H1 (cell line): ENCODE data around the gene PFDN4. TPM values are rescaled to one million over a fixed set of nuclear protein-coding genes. Genes with fewer than 3 reads are reported as not detected.
A peak's percentile ranks its signal among the peaks of the same experiment; 100 is the strongest.

ENCODE experiments used
- CTCF ChIA-PET: fragments of 300-600 bp; sonication (Branson Sonifier 250); formaldehyde crosslinking; loops from one replicate; lab custom pipeline; 2021; ENCODE audit not compliant: partially characterized antibody; lab: Charles Lee
- POLR2A ChIA-PET: fragments of 300-600 bp; sonication (Branson Sonifier 250); formaldehyde crosslinking; loops from one replicate; lab custom pipeline; 2021; ENCODE audit warnings: inconsistent platforms; ENCODE audit not compliant: partially characterized antibody; lab: Charles Lee
- DNase-seq, 2 experiments: peaks; one replicate each; pipeline versions ENCODE4 v3.0.0 to v3.0.0-alpha.2; 2010 to 2022; ENCODE audit warnings: low spot score in 2 of 2, low read depth in 1 of 2, mixed read lengths in 1 of 2
- FAIRE-seq: peaks from 2 replicates; lab custom pipeline; 2011; peaks lifted over from hg19 to GRCh38; lab: Jason Lieb, UNC
- H2AFZ ChIP-seq: 2 replicates; pipeline ENCODE4 v1.8.1; 2012; ENCODE audit warnings: low read length, inconsistent platforms
- H2AK5ac ChIP-seq: 2 replicates; pipeline ENCODE4 v1.6.1; 2013; ENCODE audit warnings: low read depth, low read length
- H2BK120ac ChIP-seq: replicated peaks from 2 replicates; pipeline ENCODE3; 2013; ENCODE audit warnings: low read depth, low read length, inconsistent platforms
- H2BK12ac ChIP-seq: 2 replicates; pipeline ENCODE4 v1.6.1; 2013; ENCODE audit warnings: low read depth, low read length
- H2BK15ac ChIP-seq: 2 replicates; pipeline ENCODE4 v1.6.1; 2013; ENCODE audit warnings: low read length
- H2BK20ac ChIP-seq: 2 replicates; pipeline ENCODE4 v1.6.1; 2013; ENCODE audit warnings: low read length
- H2BK5ac ChIP-seq: 2 replicates; pipeline ENCODE4 v1.6.1; 2013; ENCODE audit warnings: low read depth, low read length
- H3K14ac ChIP-seq: 2 replicates; pipeline ENCODE4 v1.6.1; 2013; ENCODE audit warnings: inconsistent platforms; ENCODE audit not compliant: insufficient read length
- H3K18ac ChIP-seq: 2 replicates; pipeline ENCODE4 v1.6.1; 2013; ENCODE audit warnings: low read length; ENCODE audit errors: extremely low read depth
- H3K23ac ChIP-seq: 2 replicates; pipeline ENCODE4 v1.6.1; 2013; ENCODE audit warnings: inconsistent platforms; ENCODE audit not compliant: insufficient read length
- H3K23me2 ChIP-seq: 2 replicates; pipeline ENCODE4 v1.6.1; 2013; ENCODE audit warnings: low read depth, low read length
- H3K27ac ChIP-seq: 2 replicates; pipeline ENCODE4 v1.6.1; 2011; ENCODE audit warnings: low read depth, low read length, inconsistent platforms
- H3K27me3 ChIP-seq, 4 experiments: replicated peaks in 1 of 4; 1 replicate in 1 of 4; 2 replicates in 3 of 4; pipeline versions ENCODE4 v1.6.1 to v1.8.1; 2011 to 2013; ENCODE audit warnings: low read length in 3 of 4, mild to moderate bottlenecking in 3 of 4, inconsistent platforms in 2 of 4, mixed read lengths in 2 of 4, moderate library complexity in 1 of 4; ENCODE audit not compliant: control insufficient read depth in 3 of 4, insufficient read depth in 3 of 4; ENCODE audit errors: extremely low read depth in 1 of 4
- H3K36me3 ChIP-seq, 4 experiments: 2 replicates each; pipeline versions ENCODE4 v1.6.1 to v1.8.1; 2011 to 2013; ENCODE audit warnings: mild to moderate bottlenecking in 4 of 4, low read length in 3 of 4, moderate library complexity in 2 of 4, control low read depth in 1 of 4, inconsistent platforms in 1 of 4; ENCODE audit not compliant: insufficient read depth in 4 of 4, control insufficient read depth in 2 of 4
- H3K4ac ChIP-seq: replicated peaks from 2 replicates; pipeline ENCODE3; 2013; ENCODE audit warnings: low read length, low read depth, mixed read lengths, inconsistent platforms; ENCODE audit not compliant: insufficient read length
- H3K4me1 ChIP-seq, 4 experiments: replicated peaks in 1 of 4; 1 replicate in 1 of 4; 2 replicates in 3 of 4; pipeline versions ENCODE4 v1.6.1 to v1.8.1; 2011 to 2013; ENCODE audit warnings: low read length in 3 of 4, inconsistent platforms in 2 of 4, mixed read lengths in 1 of 4; ENCODE audit not compliant: insufficient read depth in 4 of 4, control insufficient read depth in 3 of 4
- H3K4me2 ChIP-seq, 2 experiments: 2 replicates each; pipeline versions ENCODE4 v1.6.1 to v1.8.1; 2011 to 2013; ENCODE audit warnings: low read depth in 2 of 2, low read length in 2 of 2, control low read depth in 1 of 2, inconsistent platforms in 1 of 2, mild to moderate bottlenecking in 1 of 2; ENCODE audit not compliant: insufficient read depth in 1 of 2
- H3K4me3 ChIP-seq, 4 experiments: fragments of 200-600, 300-600 bp in 1 of 4; sonication (generic), shearing (Covaris generic), sonication (Bioruptor Twin) in 1 of 4; 2 replicates each; pipeline versions ENCODE4 v1.5.1 to v1.8.1; 2011 to 2016; ENCODE audit warnings: low read length in 4 of 4, low read depth in 3 of 4, control low read depth in 2 of 4, inconsistent platforms in 2 of 4, mild to moderate bottlenecking in 2 of 4, mixed read lengths in 1 of 4, moderate library complexity in 1 of 4; ENCODE audit not compliant: insufficient read depth in 2 of 4; ENCODE audit errors: extremely low read depth in 1 of 4
- H3K56ac ChIP-seq: replicated peaks from 2 replicates; pipeline ENCODE3; 2013; ENCODE audit warnings: low read depth, mild to moderate bottlenecking, mixed read lengths, low read length, inconsistent platforms; ENCODE audit not compliant: insufficient read length
- H3K79me1 ChIP-seq: 2 replicates; pipeline ENCODE4 v1.6.1; 2013; ENCODE audit warnings: low read depth, low read length, control low read depth
- H3K79me2 ChIP-seq, 2 experiments: 2 replicates each; pipeline versions ENCODE4 v1.6.1 to v1.8.1; 2012 to 2013; ENCODE audit warnings: low read length in 2 of 2, mild to moderate bottlenecking in 2 of 2, inconsistent platforms in 1 of 2; ENCODE audit not compliant: insufficient read depth in 2 of 2, control insufficient read depth in 1 of 2
- H3K9ac ChIP-seq, 4 experiments: replicated peaks in 1 of 4; 1 replicate in 1 of 4; 2 replicates in 3 of 4; pipeline versions ENCODE4 v1.6.1 to v1.8.1; 2011 to 2013; ENCODE audit warnings: low read depth in 3 of 4, low read length in 3 of 4, control low read depth in 2 of 4, mild to moderate bottlenecking in 2 of 4, moderate library complexity in 2 of 4, inconsistent platforms in 1 of 4; ENCODE audit errors: extremely low read depth in 1 of 4
- H3K9me3 ChIP-seq, 2 experiments: 2 replicates each; pipeline versions ENCODE4 v1.6.1 to v1.8.1; 2012 to 2013; ENCODE audit warnings: mild to moderate bottlenecking in 2 of 2, moderate library complexity in 2 of 2, control low read depth in 1 of 2, inconsistent platforms in 1 of 2, low read depth in 1 of 2, low read length in 1 of 2, mixed read lengths in 1 of 2; ENCODE audit not compliant: insufficient read depth in 2 of 2
- H4K20me1 ChIP-seq, 2 experiments: replicated peaks in 1 of 2; 2 replicates each; pipeline versions ENCODE3 to v1.8.1; 2011 to 2013; ENCODE audit warnings: inconsistent platforms in 2 of 2, low read length in 2 of 2, mild to moderate bottlenecking in 1 of 2; ENCODE audit not compliant: insufficient read depth in 2 of 2, control insufficient read depth in 1 of 2
- H4K5ac ChIP-seq: 2 replicates; pipeline ENCODE4 v1.6.1; 2013; ENCODE audit warnings: low read length, low read depth, mixed read lengths, inconsistent platforms; ENCODE audit not compliant: insufficient read length
- H4K8ac ChIP-seq: 2 replicates; pipeline ENCODE4 v1.8.0; 2013; ENCODE audit warnings: mild to moderate bottlenecking, moderate library complexity, low read length, inconsistent platforms; ENCODE audit not compliant: insufficient read depth; ENCODE audit errors: extremely low read depth
- H4K91ac ChIP-seq: replicated peaks from 2 replicates; pipeline ENCODE3; 2013; ENCODE audit warnings: low read length, mixed read lengths, inconsistent platforms; ENCODE audit not compliant: insufficient read length
- CBX5 ChIP-seq: fragments of 300-800, 300-1000 bp; sonication (generic); IDR thresholded peaks from 2 replicates; pipeline ENCODE4 v1.7.1; 2016; ENCODE audit warnings: antibody characterized with exemption, low read length, low read depth
- CTBP2 ChIP-seq: IDR thresholded peaks from 2 replicates; pipeline ENCODE4 v1.7.0; 2011; ENCODE audit warnings: borderline replicate concordance, mild to moderate bottlenecking, moderate library complexity, mixed read lengths, low read length; ENCODE audit not compliant: insufficient read depth, insufficient read length
- EGR1 ChIP-seq: IDR thresholded peaks from 2 replicates; pipeline ENCODE4 v1.6.1; 2011; ENCODE audit warnings: low read depth, low read length, borderline replicate concordance
- HDAC2 ChIP-seq, 2 experiments: fragments of 300-600 bp in 1 of 2; sonication (generic) in 1 of 2; IDR thresholded peaks; 2 replicates each; pipeline ENCODE4 v1.6.1; 2011 to 2012; ENCODE audit warnings: low read depth in 2 of 2, low read length in 2 of 2, mild to moderate bottlenecking in 2 of 2, moderate library complexity in 2 of 2, borderline replicate concordance in 1 of 2, inconsistent platforms in 1 of 2
- HDAC6 ChIP-seq: IDR thresholded peaks from one replicate; pipeline ENCODE4 v1.7.1; 2012; ENCODE audit warnings: low read depth, mild to moderate bottlenecking, inconsistent platforms, low read length, moderate library complexity
- JUND ChIP-seq: IDR thresholded peaks from 2 replicates; pipeline ENCODE4 v1.6.1; 2011; ENCODE audit warnings: mild to moderate bottlenecking, improper control_type of control experiment, low read length
- KDM4A ChIP-seq: IDR thresholded peaks from one replicate; pipeline ENCODE4 v1.7.1; 2012; ENCODE audit warnings: low read depth, mild to moderate bottlenecking, moderate library complexity, low read length, inconsistent platforms; ENCODE audit not compliant: severe bottlenecking
- KDM5A ChIP-seq: fragments of 200-600 bp; IDR thresholded peaks from 2 replicates; pipeline ENCODE4 v1.7.1; 2012; ENCODE audit warnings: mild to moderate bottlenecking, low read length, inconsistent platforms, mixed read lengths
- SIN3A ChIP-seq, 2 experiments: IDR thresholded peaks in 1 of 2; conservative IDR thresholded peaks in 1 of 2; 2 replicates each; pipeline ENCODE4 v1.6.1; 2011 to 2012; ENCODE audit warnings: low read length in 2 of 2, improper control_type of control experiment in 1 of 2, low read depth in 1 of 2, mild to moderate bottlenecking in 1 of 2
- SP4 ChIP-seq: IDR thresholded peaks from 2 replicates; pipeline ENCODE4 v1.6.1; 2012; ENCODE audit warnings: low read length, inconsistent platforms
- USF2 ChIP-seq: IDR thresholded peaks from 2 replicates; pipeline ENCODE4 v1.6.1; 2011; ENCODE audit warnings: low read length, improper control_type of control experiment
- whole genome bisulfite sequencing, 2 experiments: shearing (Covaris generic) in 1 of 2; methylation state at CpG; one replicate each; pipeline versions ENCODE4 v1.1.6 to v1.1.7; 2013 to 2015; ENCODE audit warnings: low lambda C conversion rate in 2 of 2, mixed read lengths in 2 of 2, inconsistent platforms in 1 of 2, low coverage in 1 of 2, missing lambda C conversion rate in 1 of 2; ENCODE audit not compliant: insufficient replicate concordance in 2 of 2, insufficient coverage in 1 of 2, insufficient read length in 1 of 2; ENCODE audit errors: extremely low coverage in 1 of 2, missing lambda C conversion rate in 1 of 2; 5-methylcytosine and 5-hydroxymethylcytosine counted together
- polyA plus RNA-seq, 7 experiments: library from polyadenylated mRNA; depleted of rRNA in 3 of 7; stranded (reverse) in 5 of 7; unstranded in 2 of 7; fragments of >200 nt in 5 of 7; fragments of 200-250 nt in 2 of 7; gene quantifications; 1 replicate in 5 of 7; 2 replicates in 1 of 7; 4 replicates in 1 of 7; pipeline versions ENCODE4 v1.2.1 to v1.2.3, GENCODE V29; 2011 to 2013; ENCODE audit warnings: missing spikeins in 2 of 7, mixed read lengths in 2 of 7
- total RNA-seq: library from RNA; stranded (reverse); fragmentation: NEBNext Ultra II Directional; extraction: Animal tissue kit (Norgen Biotek cat#: 25700); gene quantifications from 2 replicates; pipeline ENCODE4 v1.2.1, GENCODE V29; 2021

Gene PFDN4
- total and polyA plus RNA-seq, 2 of the 8 experiments (the other 6 are each of a cell fraction or from before 2014, with no cell fraction given), result 41.9 to 96.8 TPM

GRCh38 chr20:54209216-54209813 lies 1.4 kb downstream of the PFDN4 start:
- Histone ChIP-seq H3K27ac (no peak overlapping the region), H3K56ac (no peak overlapping the region)
- no peak for TF ChIP-seq SP4
- no peak for TF ChIP-seq CTBP2
- no peak for TF ChIP-seq KDM4A
- no peak for TF ChIP-seq USF2
- TF ChIP-seq KDM5A, result no peak
- no peak for TF ChIP-seq HDAC6
- no peak for TF ChIP-seq EGR1
- TF ChIP-seq SIN3A (conservative IDR thresholded peaks at IDR 0.05 in 1 of 2, IDR thresholded peaks at IDR 0.05 in 1 of 2; ENCODE audit: low read depth in 1 of 2, low read length in 2 of 2), result no peak
- no peak for TF ChIP-seq CBX5
- no peak for TF ChIP-seq HDAC2 (IDR thresholded peaks at IDR 0.05; ENCODE audit: borderline replicate concordance in 1 of 2, low read depth in 2 of 2, low read length in 2 of 2)
- no peak for TF ChIP-seq JUND

More at GRCh38 chr20:54209216-54209813, 1.4 kb downstream of the PFDN4 start:
- peaks cover 3% of the 10 kb centered on the region for H3K79me1 ChIP-seq
- no peaks in the 10 kb centered on the region for H3K27me3 ChIP-seq
- FAIRE-seq (no peak), DNase-seq (no peak)
- peaks cover 0 to 2% (median 0%) of the 10 kb centered on the region in 4 experiments; a peak in 2 of 7 replicates for H3K4me1 ChIP-seq
- no peak overlapping the region for H3K4ac ChIP-seq
- H3K4me2 ChIP-seq, result peak overlapping the region; percentile 87 to 95
- POLR2A ChIA-PET, result interaction anchor here (1.0 to 1.1 kb wide), 2 partner anchors 77 to 438 kb away, joined by 3 to 4 read pairs; no protein-coding TSS in a partner anchor
- no peak overlapping the region for H2AFZ ChIP-seq
- no peak overlapping the region for H2BK12ac ChIP-seq
- peaks cover 19 to 63% of the 10 kb centered on the region in 2 experiments for H3K79me2 ChIP-seq
- peak overlapping the region; percentile 69 to 94 (median 91) for H3K4me3 ChIP-seq
- CTCF ChIA-PET, result interaction anchor here (0.6 to 23.7 kb wide), 10 partner anchors 10 to 437 kb away, joined by 3 to 591 read pairs (median 4); no protein-coding TSS in a partner anchor
- no peak overlapping the region for H2BK120ac ChIP-seq
- H4K91ac ChIP-seq, result no peak overlapping the region
- no peaks in the 10 kb centered on the region for H3K9me3 ChIP-seq
- peaks cover 0 to 10% of the 10 kb centered on the region in 2 experiments for H4K20me1 ChIP-seq
- H2BK5ac ChIP-seq, result no peak overlapping the region
- peaks cover 8% of the 10 kb centered on the region; the same call in 1 of the 2 replicates for H3K23me2 ChIP-seq
- peaks cover 0 to 6% (median 0%) of the 10 kb centered on the region in 4 experiments; a peak in 2 of 8 replicates for H3K36me3 ChIP-seq
- H4K8ac ChIP-seq, result no peak overlapping the region
- H2AK5ac ChIP-seq, result no peak overlapping the region
- no peak overlapping the region for H3K14ac ChIP-seq
- H3K9ac ChIP-seq, result peak overlapping the region in 3 of 4 experiments; percentile 99 to 100 (median 100); a peak in 1 of 7 replicates
- H2BK20ac ChIP-seq, result no peak overlapping the region
- H3K23ac ChIP-seq, result no peak overlapping the region
- peak overlapping the region; percentile 9; the same call in 1 of the 2 replicates for H3K18ac ChIP-seq
- 68% methylated on average over 5 of the region's 5 CpGs; no CpG with 5 or more reads in 1 of the 2 experiments for WGBS, 2 experiments
- H4K5ac ChIP-seq, result no peak overlapping the region
- H2BK15ac ChIP-seq, result no peak overlapping the region
